HEK293T (cell line): ENCODE measurements around the gene ACADSB.

Experiments
- BHLHE40 ChIP-seq: fragments of 450-650 bp; IDR thresholded peaks from 2 replicates; pipeline ENCODE4 v1.6.1; 2016; ENCODE audit warnings: mild to moderate bottlenecking, moderate library complexity, borderline replicate concordance
- FOXA1 ChIP-seq: fragments of 450-650 bp; IDR thresholded peaks from 2 replicates; pipeline ENCODE4 v1.6.1; 2016; ENCODE audit warnings: mild to moderate bottlenecking
- FOXK2 ChIP-seq: fragments of 450-650 bp; IDR thresholded peaks from 2 replicates; pipeline ENCODE4 v1.6.1; 2016; ENCODE audit warnings: mild to moderate bottlenecking
- LEF1 ChIP-seq: fragments of 450-650 bp; IDR thresholded peaks from 2 replicates; pipeline ENCODE4 v1.6.1; 2017; ENCODE audit warnings: mild to moderate bottlenecking, borderline replicate concordance
- PKNOX1 ChIP-seq: fragments of 450-650 bp; IDR thresholded peaks from 2 replicates; pipeline ENCODE4 v1.6.1; 2016

GRCh38 chr10:123101872-123102271 is 93.1 kb downstream of the ACADSB start:
- TF ChIP-seq LEF1: no peak
- TF ChIP-seq BHLHE40: no peak
- TF ChIP-seq PKNOX1: no peak
- no peak for TF ChIP-seq FOXA1
- no peak for TF ChIP-seq FOXK2
